ENCODE data around the gene CLDN24. TPM values are rescaled to one million over a fixed set of nuclear protein-coding genes. Genes with fewer than 3 reads are reported as not detected.

Gene CLDN24
- total RNA-seq, 1 donor, result not detected

DNA sequence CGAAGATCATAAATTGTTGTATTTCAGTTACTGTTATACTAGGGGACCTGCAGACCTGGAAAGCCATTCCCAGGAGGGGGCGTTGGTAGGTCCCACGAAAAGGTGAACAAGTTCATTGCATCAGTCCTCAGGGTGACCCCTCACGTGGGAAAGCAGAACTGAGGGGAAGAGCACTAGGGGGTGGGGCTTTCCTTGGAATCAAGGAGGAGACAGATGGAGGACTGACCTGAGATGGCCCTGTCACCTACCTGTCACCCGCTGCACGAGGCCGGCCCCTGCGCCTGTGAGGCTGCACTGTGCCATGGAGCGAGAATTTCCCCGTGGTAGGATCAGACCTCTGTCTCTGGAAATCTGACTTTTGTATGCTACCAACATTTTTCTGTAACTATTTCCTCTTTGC is 41.8 kb upstream of the CLDN24 start:
- Histone ChIP-seq H3K9me3 (ENCODE audit: low read depth, low read length) (no peaks in the 10 kb centered on the region), H3K79me2 (ENCODE audit: insufficient read depth, low read length) (no peaks in the 10 kb centered on the region), H4K20me1 (ENCODE audit: insufficient read depth, low read length) (no peaks in the 10 kb centered on the region), H3K27ac (ENCODE audit: low read depth, low read length) (no peak overlapping the region), H3K27me3 (ENCODE audit: insufficient read depth, low read length) (no peaks in the 10 kb centered on the region), H3K36me3 (ENCODE audit: insufficient read depth, low read length) (no peaks in the 10 kb centered on the region), H3K4me3 (ENCODE audit: insufficient read depth, low read length) (no peak overlapping the region), H2AFZ (ENCODE audit: low read length) (no peak overlapping the region), H3K4me2 (ENCODE audit: insufficient read depth, low read length) (no peak overlapping the region), H3K4me1 (ENCODE audit: insufficient read depth, low read length) (peaks cover 15% of the 10 kb centered on the region)
- DNase-seq (ENCODE audit: insufficient read length, low spot score, missing footprints), result no peak
- TF ChIP-seq, protein P1, sequence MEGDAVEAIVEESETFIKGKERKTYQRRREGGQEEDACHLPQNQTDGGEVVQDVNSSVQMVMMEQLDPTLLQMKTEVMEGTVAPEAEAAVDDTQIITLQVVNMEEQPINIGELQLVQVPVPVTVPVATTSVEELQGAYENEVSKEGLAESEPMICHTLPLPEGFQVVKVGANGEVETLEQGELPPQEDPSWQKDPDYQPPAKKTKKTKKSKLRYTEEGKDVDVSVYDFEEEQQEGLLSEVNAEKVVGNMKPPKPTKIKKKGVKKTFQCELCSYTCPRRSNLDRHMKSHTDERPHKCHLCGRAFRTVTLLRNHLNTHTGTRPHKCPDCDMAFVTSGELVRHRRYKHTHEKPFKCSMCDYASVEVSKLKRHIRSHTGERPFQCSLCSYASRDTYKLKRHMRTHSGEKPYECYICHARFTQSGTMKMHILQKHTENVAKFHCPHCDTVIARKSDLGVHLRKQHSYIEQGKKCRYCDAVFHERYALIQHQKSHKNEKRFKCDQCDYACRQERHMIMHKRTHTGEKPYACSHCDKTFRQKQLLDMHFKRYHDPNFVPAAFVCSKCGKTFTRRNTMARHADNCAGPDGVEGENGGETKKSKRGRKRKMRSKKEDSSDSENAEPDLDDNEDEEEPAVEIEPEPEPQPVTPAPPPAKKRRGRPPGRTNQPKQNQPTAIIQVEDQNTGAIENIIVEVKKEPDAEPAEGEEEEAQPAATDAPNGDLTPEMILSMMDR (IDR thresholded peaks at IDR 0.05; ENCODE audit: extremely low read depth, low read depth, low read length), result no peak

DNA sequence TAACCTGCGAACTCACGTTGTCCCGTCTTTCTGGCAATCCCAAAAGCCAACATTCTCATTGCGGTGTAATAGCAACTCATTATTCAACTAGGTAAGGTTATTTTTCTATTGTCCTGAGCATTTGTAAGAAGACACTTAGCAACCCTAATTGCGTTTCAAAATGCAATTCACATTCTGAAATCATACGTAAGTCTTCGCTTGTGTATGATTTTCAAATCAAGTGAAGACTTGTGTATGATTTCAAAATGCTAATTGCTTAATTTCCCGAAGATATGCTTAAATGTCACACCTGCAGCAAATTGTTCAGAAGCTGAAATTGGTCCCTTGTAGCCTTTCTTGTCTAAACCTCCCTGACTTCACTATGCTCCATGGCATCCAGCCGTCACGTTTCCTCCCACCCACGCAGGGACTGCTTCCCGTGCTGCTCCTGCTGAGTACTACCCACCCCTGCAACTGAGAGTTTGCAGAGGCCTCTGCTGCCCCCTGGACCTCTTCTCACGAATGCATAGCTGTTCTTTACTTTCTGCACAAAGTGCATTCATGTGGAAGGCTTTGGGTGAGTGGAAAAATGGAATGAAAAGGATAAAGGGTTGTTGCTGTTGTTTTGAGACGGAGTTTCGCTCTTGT is 40.8 kb upstream of the CLDN24 start:
- peaks cover 15% of the 10 kb centered on the region for H3K4me1 ChIP-seq (ENCODE audit: insufficient read depth, low read length)
- no peaks in the 10 kb centered on the region for H3K36me3 ChIP-seq (ENCODE audit: insufficient read depth, low read length)
- H3K9me3 ChIP-seq (ENCODE audit: low read depth, low read length), result no peaks in the 10 kb centered on the region
- H3K4me2 ChIP-seq (ENCODE audit: insufficient read depth, low read length), result no peak overlapping the region
- H3K4me3 ChIP-seq (ENCODE audit: insufficient read depth, low read length), result no peak overlapping the region
- no peak overlapping the region for H3K27ac ChIP-seq (ENCODE audit: low read depth, low read length)
- H2AFZ ChIP-seq (ENCODE audit: low read length), result no peak overlapping the region
- H4K20me1 ChIP-seq (ENCODE audit: insufficient read depth, low read length), result no peaks in the 10 kb centered on the region
- no peaks in the 10 kb centered on the region for H3K79me2 ChIP-seq (ENCODE audit: insufficient read depth, low read length)
- no peaks in the 10 kb centered on the region for H3K27me3 ChIP-seq (ENCODE audit: insufficient read depth, low read length)
- TF ChIP-seq, protein P1 (IDR thresholded peaks at IDR 0.05; ENCODE audit: extremely low read depth, low read depth, low read length), result peak; percentile 51
- peak; percentile 84 for DNase-seq (ENCODE audit: insufficient read length, low spot score, missing footprints)

DNA sequence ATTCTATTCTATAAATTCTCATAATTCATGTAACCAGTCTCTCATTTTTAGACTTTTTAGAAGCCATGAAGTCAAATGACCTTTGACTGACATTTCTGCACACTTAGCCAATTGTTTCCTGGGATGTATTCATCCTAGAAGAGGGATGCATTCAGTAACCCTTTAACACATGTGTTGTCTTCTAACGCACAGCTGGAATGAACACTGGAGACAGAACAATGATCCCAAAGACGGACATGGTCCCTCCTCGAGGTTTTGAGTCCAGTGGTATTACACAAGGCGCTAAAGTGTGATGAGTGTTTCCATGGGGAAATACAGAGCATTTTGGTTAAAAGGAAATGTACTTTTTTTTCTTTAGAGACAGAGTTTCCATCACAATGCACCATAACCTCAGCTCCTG is 39.8 kb upstream of the CLDN24 start:
- no peak overlapping the region for H3K4me2 ChIP-seq (ENCODE audit: insufficient read depth, low read length)

DNA sequence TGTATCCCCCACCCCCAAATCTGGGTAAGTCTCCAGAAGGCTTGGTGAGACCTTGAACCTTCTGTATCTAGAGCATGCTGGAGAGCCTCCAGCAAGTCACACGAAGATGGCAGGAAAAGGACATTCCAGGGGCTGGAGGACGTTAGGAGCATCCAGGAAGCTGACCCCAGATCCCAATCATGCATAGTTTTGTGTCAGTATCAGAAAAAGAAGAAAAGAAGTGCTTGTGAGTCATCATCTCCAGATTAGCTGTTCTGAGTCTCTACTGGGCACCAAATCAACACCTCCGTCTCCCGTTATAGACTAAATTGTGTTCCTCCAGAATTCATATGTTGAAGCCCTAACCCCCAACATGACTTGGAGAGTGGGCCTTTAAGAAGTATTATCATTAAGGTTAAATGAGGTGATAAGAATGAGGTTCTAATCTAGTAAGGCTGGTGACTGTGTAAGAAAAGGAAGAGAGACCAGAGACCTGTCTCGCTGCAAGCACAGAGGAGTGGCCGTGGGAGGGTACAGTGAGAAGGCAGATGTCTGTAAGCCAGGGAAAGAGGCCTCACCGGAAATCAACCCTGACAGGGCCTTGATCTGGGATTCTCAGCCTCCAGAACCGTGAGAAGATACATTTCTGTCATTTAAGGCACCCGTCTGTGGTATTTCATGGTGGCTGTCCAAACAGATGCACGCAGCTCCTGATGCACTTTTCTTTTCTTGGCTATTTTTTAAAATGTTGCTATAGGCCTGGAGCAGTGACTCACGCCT is 38.1 kb upstream of the CLDN24 start:
- Histone ChIP-seq H3K9me3 (ENCODE audit: low read depth, low read length) (no peaks in the 10 kb centered on the region), H3K27ac (ENCODE audit: low read depth, low read length) (peak overlapping the region; percentile 57), H2AFZ (ENCODE audit: low read length) (no peak overlapping the region), H3K36me3 (ENCODE audit: insufficient read depth, low read length) (no peaks in the 10 kb centered on the region), H3K4me1 (ENCODE audit: insufficient read depth, low read length) (peaks cover 23% of the 10 kb centered on the region), H3K4me3 (ENCODE audit: insufficient read depth, low read length) (no peak overlapping the region), H4K20me1 (ENCODE audit: insufficient read depth, low read length) (no peaks in the 10 kb centered on the region), H3K4me2 (ENCODE audit: insufficient read depth, low read length) (no peak overlapping the region), H3K79me2 (ENCODE audit: insufficient read depth, low read length) (no peaks in the 10 kb centered on the region), H3K27me3 (ENCODE audit: insufficient read depth, low read length) (no peaks in the 10 kb centered on the region)
- no peak for DNase-seq (ENCODE audit: insufficient read length, low spot score, missing footprints)
- TF ChIP-seq, protein P1 (IDR thresholded peaks at IDR 0.05; ENCODE audit: extremely low read depth, low read depth, low read length), result no peak

More for the DNA sequence above, 39.8 kb upstream of the CLDN24 start:
- Histone ChIP-seq H2AFZ (ENCODE audit: low read length) (no peak overlapping the region), H3K36me3 (ENCODE audit: insufficient read depth, low read length) (no peaks in the 10 kb centered on the region), H3K9me3 (ENCODE audit: low read depth, low read length) (no peaks in the 10 kb centered on the region), H3K4me1 (ENCODE audit: insufficient read depth, low read length) (peaks cover 15% of the 10 kb centered on the region), H3K4me3 (ENCODE audit: insufficient read depth, low read length) (no peak overlapping the region), H3K27me3 (ENCODE audit: insufficient read depth, low read length) (no peaks in the 10 kb centered on the region), H3K27ac (ENCODE audit: low read depth, low read length) (no peak overlapping the region), H4K20me1 (ENCODE audit: insufficient read depth, low read length) (no peaks in the 10 kb centered on the region), H3K79me2 (ENCODE audit: insufficient read depth, low read length) (no peaks in the 10 kb centered on the region)
- TF ChIP-seq, protein P1 (IDR thresholded peaks at IDR 0.05; ENCODE audit: extremely low read depth, low read depth, low read length), result no peak
- DNase-seq (ENCODE audit: insufficient read length, low spot score, missing footprints), result no peak

Measured in osteoblast (primary cell).